HUDEP-2 (cell line): ENCODE measurements around the gene FKBP2.

Source experiments
- DNase-seq, 76 experiments: peaks; one replicate each; lab custom pipeline; 2025; ENCODE audit not compliant: unreplicated experiment in 76 of 76; lab: John Stamatoyannopoulos, UW

Gene FKBP2

GRCh38 chr11:64218628-64219353 lies 22.1 kb upstream of the FKBP2 start:
- no peak for DNase-seq

- DNase-seq, result no peak
These were observed 21.6 kb upstream of the FKBP2 start for GRCh38 chr11:64219354-64219684.

DNA sequence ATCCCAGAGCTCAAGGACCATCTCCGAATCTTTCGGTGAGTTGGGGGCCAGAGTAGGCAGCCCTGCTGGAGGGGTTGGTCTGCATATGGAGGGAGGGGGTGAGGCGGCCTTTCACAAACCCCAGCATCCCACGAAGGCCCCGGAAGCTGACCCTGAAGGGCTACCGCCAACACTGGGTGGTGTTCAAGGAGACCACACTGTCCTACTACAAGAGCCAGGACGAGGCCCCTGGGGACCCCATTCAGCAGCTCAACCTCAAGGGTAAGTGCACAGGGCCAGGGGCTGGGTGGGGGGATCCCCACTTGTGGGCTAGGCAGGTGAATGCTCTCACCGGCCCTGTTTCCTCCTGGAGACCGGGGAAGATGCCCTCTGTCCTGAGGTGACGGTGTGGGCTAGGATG lies 21.1 kb upstream of the FKBP2 start:
- no peak for DNase-seq

DNA sequence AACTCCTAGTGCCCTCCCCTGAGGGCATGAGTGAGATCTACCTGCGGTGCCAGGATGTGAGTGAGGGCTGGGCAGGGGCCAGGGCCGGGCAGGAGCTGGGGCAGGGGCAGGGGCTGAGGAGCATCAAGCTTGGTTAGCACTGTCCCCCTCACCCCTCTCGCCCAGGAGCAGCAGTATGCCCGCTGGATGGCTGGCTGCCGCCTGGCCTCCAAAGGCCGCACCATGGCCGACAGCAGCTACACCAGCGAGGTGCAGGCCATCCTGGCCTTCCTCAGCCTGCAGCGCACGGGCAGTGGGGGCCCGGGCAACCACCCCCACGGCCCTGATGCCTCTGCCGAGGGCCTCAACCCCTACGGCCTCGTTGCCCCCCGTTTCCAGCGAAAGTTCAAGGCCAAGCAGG lies 20.6 kb upstream of the FKBP2 start:
- DNase-seq, result no peak

DNA sequence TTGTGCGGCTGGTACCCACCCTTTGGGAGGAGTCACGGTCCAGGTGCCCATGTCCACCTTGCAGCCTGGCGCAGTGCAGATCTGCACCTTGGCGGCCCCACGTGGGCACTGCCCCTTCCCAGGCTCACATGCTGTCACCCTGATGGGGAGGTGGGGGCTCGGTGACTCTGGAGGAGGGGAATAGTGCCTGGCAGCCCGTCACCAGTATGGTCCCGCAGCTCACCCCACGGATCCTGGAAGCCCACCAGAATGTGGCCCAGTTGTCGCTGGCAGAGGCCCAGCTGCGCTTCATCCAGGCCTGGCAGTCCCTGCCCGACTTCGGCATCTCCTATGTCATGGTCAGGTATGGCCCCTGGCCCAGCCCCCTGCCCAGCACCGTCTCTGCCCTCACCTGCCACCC lies 20.1 kb upstream of the FKBP2 start:
- DNase-seq, result no peak

DNA sequence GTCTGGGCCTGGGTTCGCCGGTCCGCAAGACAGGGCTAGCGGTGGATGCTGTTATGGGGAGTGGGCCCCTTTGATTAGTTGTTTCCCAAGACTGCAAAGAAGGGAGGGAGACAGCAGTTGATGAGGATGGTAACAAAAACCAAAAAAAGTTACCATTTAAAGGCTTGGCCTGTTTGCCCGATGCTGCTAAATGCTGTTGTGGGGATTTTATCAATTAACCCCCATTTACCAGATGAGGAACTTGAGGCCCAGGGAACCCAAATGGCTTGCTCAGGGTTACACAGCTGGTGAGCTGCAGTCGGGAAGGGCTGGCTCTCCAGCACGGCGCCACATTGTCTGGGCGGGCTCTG lies 18.3 kb upstream of the FKBP2 start:
- no peak for DNase-seq

- DNase-seq, result no peak
These were observed 17.8 kb upstream of the FKBP2 start for GRCh38 chr11:64223001-64223651.

GRCh38 chr11:64224151-64224890 lies 16.6 kb upstream of the FKBP2 start:
- no peak for DNase-seq

GRCh38 chr11:64224891-64225607 lies 15.8 kb upstream of the FKBP2 start:
- no peak for DNase-seq

- peak in 71 of 76 experiments; percentile 42 to 92 (median 78) for DNase-seq
These were observed 15.0 kb upstream of the FKBP2 start, which contains the start of the genes NUDT22 and TRPT1 for GRCh38 chr11:64225608-64226506. NUDT22 (plus strand) TSS chr11:64226274; CDS start chr11:64226653, 379 bp downstream. TRPT1 (minus strand) TSS chr11:64226186; CDS start chr11:64225860, 326 bp downstream.

DNA sequence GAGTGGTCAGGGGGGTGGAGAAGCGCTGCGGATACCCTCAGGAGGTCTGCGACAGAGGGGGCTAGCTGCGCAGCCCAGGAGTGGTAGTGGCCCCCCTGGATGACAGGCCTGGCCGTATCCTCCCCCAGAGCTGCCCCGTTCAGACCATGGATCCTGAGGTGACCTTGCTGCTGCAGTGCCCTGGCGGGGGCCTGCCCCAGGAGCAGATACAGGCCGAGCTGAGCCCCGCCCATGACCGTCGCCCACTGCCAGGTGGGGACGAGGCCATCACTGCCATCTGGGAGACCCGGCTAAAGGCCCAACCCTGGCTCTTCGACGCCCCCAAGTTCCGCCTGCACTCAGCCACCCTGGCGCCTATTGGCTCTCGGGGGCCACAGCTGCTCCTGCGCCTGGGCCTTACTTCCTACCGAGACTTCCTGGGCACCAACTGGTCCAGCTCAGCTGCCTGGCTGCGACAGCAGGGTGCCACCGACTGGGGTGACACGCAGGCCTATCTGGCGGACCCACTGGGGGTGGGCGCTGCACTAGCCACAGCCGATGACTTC lies 14.3 kb upstream of the FKBP2 start:
- peak in 57 of 76 experiments; percentile 11 to 67 (median 50) for DNase-seq

DNA sequence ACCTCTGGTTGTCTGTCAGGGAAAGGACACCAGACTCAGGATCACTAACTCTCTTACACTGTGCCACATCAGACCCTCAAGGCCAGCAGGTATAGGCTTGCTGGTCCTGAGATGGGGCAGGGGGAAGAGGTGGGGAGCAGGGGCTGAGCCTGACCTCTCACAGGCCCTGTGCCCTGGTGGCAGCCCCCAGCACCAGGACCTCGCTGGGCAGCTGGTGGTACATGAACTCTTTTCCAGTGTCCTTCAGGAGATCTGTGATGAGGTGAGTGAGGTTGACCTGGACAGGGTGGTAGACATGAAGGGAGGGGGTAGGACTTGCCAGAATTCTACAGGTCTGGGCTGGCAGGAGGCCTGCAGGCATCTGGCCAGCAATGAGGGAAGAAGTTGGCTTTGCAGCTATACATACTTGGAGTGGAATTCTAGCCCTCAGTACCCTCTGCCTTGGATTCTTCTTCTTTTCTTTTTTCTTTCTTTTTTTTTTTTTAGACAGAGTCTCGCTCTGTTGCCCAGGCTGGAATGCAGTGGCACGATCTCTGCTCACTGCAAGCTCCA lies 13.4 kb upstream of the FKBP2 start:
- peak in 1 of 76 experiments; percentile 31 for DNase-seq

- DNase-seq, result no peak
These were observed 11.7 kb upstream of the FKBP2 start for GRCh38 chr11:64229090-64229743.

DNA sequence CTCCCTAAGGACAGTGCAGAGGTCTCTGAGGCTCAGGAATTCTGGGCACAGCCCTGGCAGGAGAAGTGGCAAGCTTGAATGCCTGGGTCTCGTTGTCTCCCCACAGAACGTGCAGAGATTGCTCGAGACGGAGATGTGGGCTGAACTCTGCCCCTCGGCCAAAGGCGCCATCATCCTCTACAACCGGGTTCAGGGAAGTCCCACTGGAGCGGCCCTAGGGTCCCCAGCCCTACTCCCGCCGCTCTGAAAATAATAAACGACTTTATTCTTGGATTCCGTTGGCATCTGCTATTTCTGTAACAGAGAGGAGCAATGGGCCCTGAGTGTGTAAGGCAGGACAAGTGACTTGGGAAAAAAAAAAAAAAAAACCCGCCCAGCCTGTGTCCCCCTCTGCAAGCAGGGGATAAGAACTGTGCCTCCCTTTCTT lies 11.1 kb upstream of the FKBP2 start:
- no peak for DNase-seq

- DNase-seq, result peak in 69 of 76 experiments; percentile 43 to 90 (median 80)
These were observed 10.5 kb upstream of the FKBP2 start, which contains the start of gene DNAJC4 for GRCh38 chr11:64230171-64230984. DNAJC4 (plus strand) TSS chr11:64230548; CDS start chr11:64230855, 307 bp downstream.

GRCh38 chr11:64230985-64231365 lies 9.9 kb upstream of the FKBP2 start:
- DNase-seq, result no peak

DNA sequence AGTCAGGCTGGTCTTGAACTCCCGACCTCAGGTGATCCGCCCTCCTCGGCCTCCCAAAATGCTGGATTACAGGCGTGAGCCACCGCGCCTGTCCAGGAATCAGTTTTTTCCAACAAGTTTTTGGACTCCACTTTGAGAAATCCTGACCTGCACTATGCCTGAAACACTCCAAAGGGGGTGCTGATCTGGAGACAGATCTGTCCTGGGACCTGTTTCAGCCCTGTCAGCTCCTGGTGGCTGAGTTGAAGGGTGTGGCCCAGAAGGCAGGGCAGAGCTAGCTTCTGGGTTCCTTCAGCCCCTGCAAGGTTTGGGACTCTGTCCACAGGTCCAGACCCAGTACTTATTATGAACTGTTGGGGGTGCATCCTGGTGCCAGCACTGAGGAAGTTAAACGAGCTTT lies 9.3 kb upstream of the FKBP2 start:
- DNase-seq, result peak in 14 of 76 experiments; percentile 8 to 40 (median 23)
